ENCODE measurements around the gene CNTNAP2. TPM values are rescaled to one million over a fixed set of nuclear protein-coding genes. Genes with fewer than 3 reads are reported as not detected.

CNTNAP2 gene
- total and polyA plus RNA-seq, 2 of the 8 experiments (the other 6 are each of a cell fraction or from before 2014, with no cell fraction given), result 27.9 to 71.0 TPM

GRCh38 chr7:148210804-148211325, 2094.3 kb downstream of the CNTNAP2 start:
- H3K23me2 ChIP-seq (ENCODE audit: low read depth, low read length), result no peaks in the 10 kb centered on the region
- no peaks in the 10 kb centered on the region; the same call in 1 of the 2 replicates for H3K79me1 ChIP-seq (ENCODE audit: low read depth, low read length)
- H2BK5ac ChIP-seq (ENCODE audit: low read depth, low read length), result no peak overlapping the region
- no peak overlapping the region for H2AFZ ChIP-seq (ENCODE audit: low read length)
- no peaks in the 10 kb centered on the region for H3K9me3 ChIP-seq (ENCODE audit: insufficient read depth in 2 of 2, low read depth in 1 of 2, low read length in 1 of 2)
- FAIRE-seq (no peak), DNase-seq (ENCODE audit: low read depth in 1 of 2, low spot score in 2 of 2) (no peak)
- no peak overlapping the region for H2BK20ac ChIP-seq (ENCODE audit: low read length)
- H3K79me2 ChIP-seq (ENCODE audit: control insufficient read depth in 1 of 2, insufficient read depth in 2 of 2, low read length in 2 of 2), result no peaks in the 10 kb centered on the region
- H2BK120ac ChIP-seq (replicated peaks; ENCODE audit: low read depth, low read length), result no peak overlapping the region
- H3K23ac ChIP-seq (ENCODE audit: insufficient read length), result no peak overlapping the region
- H2AK5ac ChIP-seq (ENCODE audit: low read depth, low read length), result no peak overlapping the region
- H4K5ac ChIP-seq (ENCODE audit: insufficient read length, low read depth, low read length), result no peak overlapping the region
- no peak overlapping the region for H3K14ac ChIP-seq (ENCODE audit: insufficient read length)
- WGBS, 2 experiments (ENCODE audit: extremely low coverage in 1 of 2, insufficient coverage in 1 of 2, insufficient read length in 1 of 2, insufficient replicate concordance in 2 of 2, low coverage in 1 of 2, low lambda C conversion rate in 2 of 2, missing lambda C conversion rate in 1 of 2), result 92% methylated on average over 3 of the region's 3 CpGs; no CpG with 5 or more reads in 1 of the 2 experiments
- no peak overlapping the region for H3K4me3 ChIP-seq (ENCODE audit: extremely low read depth in 1 of 4, insufficient read depth in 2 of 4, low read depth in 3 of 4, low read length in 4 of 4)
- TF ChIP-seq SIN3A (conservative IDR thresholded peaks at IDR 0.05 in 1 of 2, IDR thresholded peaks at IDR 0.05 in 1 of 2; ENCODE audit: low read depth in 1 of 2, low read length in 2 of 2) (no peak), PHF8 (conservative IDR thresholded peaks at IDR 0.05; ENCODE audit: low read depth, low read length) (no peak), RBBP5 (IDR thresholded peaks at IDR 0.05; ENCODE audit: borderline replicate concordance, low read depth, low read length) (no peak), MAX (IDR thresholded peaks at IDR 0.05) (no peak), TAF1 (IDR thresholded peaks at IDR 0.05; ENCODE audit: low read depth, low read length) (no peak), SRF (IDR thresholded peaks at IDR 0.05; ENCODE audit: low read depth, low read length) (no peak), SP4 (IDR thresholded peaks at IDR 0.05; ENCODE audit: low read length) (no peak), FOSL1 (IDR thresholded peaks at IDR 0.05; ENCODE audit: insufficient read depth, low read depth, low read length) (no peak)
- TF ChIP-seq, protein P1, sequence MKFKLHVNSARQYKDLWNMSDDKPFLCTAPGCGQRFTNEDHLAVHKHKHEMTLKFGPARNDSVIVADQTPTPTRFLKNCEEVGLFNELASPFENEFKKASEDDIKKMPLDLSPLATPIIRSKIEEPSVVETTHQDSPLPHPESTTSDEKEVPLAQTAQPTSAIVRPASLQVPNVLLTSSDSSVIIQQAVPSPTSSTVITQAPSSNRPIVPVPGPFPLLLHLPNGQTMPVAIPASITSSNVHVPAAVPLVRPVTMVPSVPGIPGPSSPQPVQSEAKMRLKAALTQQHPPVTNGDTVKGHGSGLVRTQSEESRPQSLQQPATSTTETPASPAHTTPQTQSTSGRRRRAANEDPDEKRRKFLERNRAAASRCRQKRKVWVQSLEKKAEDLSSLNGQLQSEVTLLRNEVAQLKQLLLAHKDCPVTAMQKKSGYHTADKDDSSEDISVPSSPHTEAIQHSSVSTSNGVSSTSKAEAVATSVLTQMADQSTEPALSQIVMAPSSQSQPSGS (IDR thresholded peaks at IDR 0.05; ENCODE audit: low read length), result no peak
- H3K9ac ChIP-seq (replicated peaks in 1 of 4; ENCODE audit: extremely low read depth in 1 of 4, low read depth in 3 of 4, low read length in 3 of 4), result no peak overlapping the region
- no peak overlapping the region for H3K4ac ChIP-seq (replicated peaks; ENCODE audit: insufficient read length, low read depth, low read length)
- no peak overlapping the region for H2BK15ac ChIP-seq (ENCODE audit: low read length)
- no peak overlapping the region for H3K18ac ChIP-seq (ENCODE audit: extremely low read depth, low read length)
- H4K91ac ChIP-seq (replicated peaks; ENCODE audit: insufficient read length, low read length), result no peak overlapping the region
- H4K20me1 ChIP-seq (replicated peaks in 1 of 2; ENCODE audit: control insufficient read depth in 1 of 2, insufficient read depth in 2 of 2, low read length in 2 of 2), result no peaks in the 10 kb centered on the region
- no peak overlapping the region for H3K56ac ChIP-seq (replicated peaks; ENCODE audit: insufficient read length, low read depth, low read length)
- H3K36me3 ChIP-seq (ENCODE audit: control insufficient read depth in 2 of 4, insufficient read depth in 4 of 4, low read length in 3 of 4), result no peaks in the 10 kb centered on the region
- no peaks in the 10 kb centered on the region for H3K27me3 ChIP-seq (replicated peaks in 1 of 4; ENCODE audit: control insufficient read depth in 3 of 4, extremely low read depth in 1 of 4, insufficient read depth in 3 of 4, low read length in 3 of 4)
- H3K27ac ChIP-seq (ENCODE audit: low read depth, low read length), result no peak overlapping the region
- no peaks in the 10 kb centered on the region for H3K4me1 ChIP-seq (replicated peaks in 1 of 4; ENCODE audit: control insufficient read depth in 3 of 4, insufficient read depth in 4 of 4, low read length in 3 of 4)
- ChIA-PET POLR2A (ENCODE audit: partially characterized antibody) (no interaction called here), CTCF (ENCODE audit: partially characterized antibody) (interaction anchor here (0.6 to 1.0 kb wide), 3 partner anchors 21 to 1564 kb away, joined by 3 read pairs; no protein-coding TSS in a partner anchor)
- no peak overlapping the region for H3K4me2 ChIP-seq (ENCODE audit: insufficient read depth in 1 of 2, low read depth in 2 of 2, low read length in 2 of 2)
- no peak overlapping the region for H2BK12ac ChIP-seq (ENCODE audit: low read depth, low read length)
- no peak overlapping the region for H4K8ac ChIP-seq (ENCODE audit: extremely low read depth, insufficient read depth, low read length)
